Measurements from ENCODE around the gene TBC1D20.
"Not testable (repeated sequence)": the region's sequence is repeated elsewhere in the genome, so short reads cannot be mapped to it uniquely, and the experiment has no call there.

TBC1D20 gene

DNA sequence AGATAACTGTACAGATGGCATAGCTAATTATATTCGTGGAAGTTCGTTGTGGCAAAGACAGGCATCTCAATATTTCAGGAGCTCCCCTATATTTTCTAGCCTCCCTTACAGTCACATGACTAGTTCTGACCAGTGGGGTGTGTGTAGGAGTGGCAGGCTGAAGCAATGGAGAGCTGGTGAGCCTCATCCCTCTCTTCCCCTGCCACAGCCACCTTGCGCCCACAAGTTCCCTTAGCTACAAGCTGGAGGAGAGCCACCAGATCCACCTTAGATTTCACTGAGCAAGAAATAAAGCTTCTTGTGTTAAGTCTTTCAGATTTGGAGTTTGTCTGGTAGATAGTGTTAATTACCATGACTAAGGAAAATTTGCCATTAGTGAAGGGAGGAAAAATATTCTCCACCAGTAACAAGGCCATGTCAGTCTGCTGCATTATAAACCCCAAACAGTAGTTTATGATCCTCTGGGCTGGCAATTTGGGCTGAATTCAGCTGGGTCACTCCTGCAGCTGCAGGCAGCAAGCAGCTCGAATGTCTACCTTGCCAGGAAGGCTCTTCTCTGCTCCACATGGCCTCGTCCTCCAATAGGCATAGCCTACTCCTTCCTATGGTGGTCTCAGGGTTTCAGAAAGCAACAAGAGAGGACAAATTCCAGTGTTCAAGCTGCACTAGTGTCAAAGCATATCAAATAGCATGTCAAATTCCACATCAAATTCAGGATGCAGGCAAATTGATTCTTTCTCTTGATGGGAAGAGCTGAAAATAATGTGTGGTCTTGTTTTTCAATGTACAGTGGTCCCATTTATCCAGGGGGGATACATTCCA lies 61.7 kb downstream of the TBC1D20 start:
- DNase-seq: no peak

DNA sequence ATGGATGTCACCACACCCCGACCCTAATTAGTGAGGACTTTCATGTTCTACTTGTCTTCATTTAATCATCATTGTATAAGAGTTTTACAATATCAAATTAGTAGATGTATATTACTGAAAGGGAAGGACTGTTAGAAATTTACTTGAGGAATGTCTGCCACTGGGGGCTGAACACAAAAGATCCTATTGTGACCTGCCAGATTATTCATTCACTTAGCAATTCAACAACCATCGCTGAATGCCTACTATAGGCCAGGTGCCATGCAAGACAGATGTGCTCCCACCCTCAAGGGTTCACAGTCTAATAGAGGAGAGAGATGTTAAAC lies 62.2 kb downstream of the TBC1D20 start:
- DNase-seq: no peak

DNA sequence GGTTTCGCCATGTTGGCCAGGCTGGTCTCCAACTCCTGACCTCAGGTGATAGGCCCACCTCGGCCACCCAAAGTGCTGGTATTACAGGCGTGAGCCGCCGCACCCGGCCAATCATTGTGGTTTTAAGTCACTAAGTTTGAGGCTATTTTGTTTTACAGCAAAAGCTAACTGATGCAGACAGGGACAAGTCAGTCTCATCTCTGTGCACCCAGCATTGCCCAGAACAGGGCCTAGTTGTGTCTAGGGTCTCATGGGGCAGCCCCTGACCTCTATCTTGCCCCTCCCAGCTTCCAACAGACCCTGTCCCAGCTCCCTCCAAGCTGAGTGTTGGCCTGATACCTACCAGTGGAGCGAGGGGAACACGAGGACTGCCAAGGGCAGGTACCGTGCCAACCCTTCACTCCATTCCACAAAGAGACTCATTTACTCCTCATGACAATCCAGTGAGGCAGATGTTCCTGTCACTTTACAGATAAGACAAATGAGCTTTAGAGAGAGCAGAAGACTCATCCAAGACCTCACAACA lies 63.1 kb downstream of the TBC1D20 start:
- DNase-seq: no peak

DNA sequence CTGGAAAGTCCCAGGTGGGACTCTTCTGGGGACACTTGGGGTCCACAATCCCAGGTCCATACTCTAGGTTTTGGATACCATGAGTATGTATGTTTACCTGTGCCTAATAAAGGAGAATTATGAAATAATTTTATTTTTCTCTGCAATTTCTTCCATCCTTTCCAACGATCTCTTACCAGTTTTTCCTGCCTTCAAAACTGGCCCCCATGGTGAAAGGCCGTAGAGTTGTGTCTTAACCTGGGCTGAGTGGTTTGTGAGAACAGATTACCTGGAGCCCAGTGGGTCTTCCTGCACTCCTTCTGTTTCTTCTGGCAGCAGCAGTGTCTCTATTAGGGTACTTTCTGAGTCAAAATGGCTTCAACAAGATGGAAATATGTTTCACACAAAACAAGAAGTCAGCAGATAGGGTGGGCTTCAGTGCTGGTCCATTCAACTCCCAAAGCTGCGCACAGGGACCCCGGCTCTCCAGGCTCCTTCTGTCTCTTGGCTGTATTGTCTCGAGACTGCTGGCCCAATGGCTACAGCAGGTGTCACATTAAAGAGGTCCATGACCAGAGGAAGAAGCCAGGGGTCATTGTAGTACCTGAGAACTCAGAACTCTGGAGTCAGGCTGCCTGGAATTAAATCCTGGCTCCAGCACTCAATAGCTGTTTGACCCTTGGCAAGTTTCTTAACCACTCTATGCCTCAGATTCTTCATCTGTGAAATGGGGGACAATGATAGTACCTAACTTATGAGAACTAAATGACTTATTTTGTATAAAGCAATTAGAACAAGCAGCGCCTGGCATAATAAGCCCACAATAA lies 64.7 kb downstream of the TBC1D20 start:
- DNase-seq: no peak

DNA sequence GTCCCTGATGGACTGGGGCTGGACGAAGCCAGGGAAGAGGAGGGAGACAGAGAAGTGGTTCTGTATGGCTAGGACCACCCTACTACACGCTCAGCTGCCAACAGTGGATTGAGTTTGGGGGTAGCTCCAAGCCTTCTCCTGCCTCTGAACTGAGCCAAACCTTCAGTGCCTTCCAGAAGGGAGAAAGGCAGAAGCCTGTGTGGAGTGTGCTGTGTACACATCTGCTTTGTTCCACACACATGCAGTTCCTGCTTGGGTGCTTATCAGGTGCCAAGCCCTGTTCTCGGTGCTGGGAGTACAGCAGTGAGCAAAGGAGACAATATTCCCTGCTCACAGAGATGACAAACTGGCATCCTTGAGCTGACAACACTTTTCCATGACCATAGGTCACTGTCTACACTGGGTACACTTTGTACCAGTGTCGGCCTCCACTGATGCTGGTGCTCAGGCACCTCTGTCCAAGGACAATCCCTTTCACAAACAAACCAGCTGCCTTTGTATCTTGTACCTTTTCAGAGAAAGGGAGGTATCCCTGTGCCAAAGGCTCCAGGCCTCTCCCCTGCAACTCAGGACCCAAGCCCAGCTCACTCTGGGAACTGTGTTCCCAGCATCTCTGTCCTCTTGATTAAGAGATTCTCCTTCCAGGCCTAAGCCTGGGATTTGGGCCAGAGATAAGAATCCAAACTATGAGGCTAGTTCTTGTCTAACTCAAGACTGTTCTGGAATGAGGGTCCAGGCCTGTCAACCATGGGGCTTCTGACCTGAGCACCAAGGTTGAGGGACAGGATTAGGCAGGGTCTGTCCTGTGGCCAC lies 65.5 kb downstream of the TBC1D20 start:
- no peak for DNase-seq

DNA sequence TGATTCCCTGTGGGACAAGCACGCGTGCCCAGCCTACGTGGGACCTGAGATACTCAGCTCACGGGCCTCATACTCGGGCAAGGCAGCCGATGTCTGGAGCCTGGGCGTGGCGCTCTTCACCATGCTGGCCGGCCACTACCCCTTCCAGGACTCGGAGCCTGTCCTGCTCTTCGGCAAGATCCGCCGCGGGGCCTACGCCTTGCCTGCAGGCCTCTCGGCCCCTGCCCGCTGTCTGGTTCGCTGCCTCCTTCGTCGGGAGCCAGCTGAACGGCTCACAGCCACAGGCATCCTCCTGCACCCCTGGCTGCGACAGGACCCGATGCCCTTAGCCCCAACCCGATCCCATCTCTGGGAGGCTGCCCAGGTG lies 66.1 kb downstream of the TBC1D20 start:
- DNase-seq: no peak

DNA sequence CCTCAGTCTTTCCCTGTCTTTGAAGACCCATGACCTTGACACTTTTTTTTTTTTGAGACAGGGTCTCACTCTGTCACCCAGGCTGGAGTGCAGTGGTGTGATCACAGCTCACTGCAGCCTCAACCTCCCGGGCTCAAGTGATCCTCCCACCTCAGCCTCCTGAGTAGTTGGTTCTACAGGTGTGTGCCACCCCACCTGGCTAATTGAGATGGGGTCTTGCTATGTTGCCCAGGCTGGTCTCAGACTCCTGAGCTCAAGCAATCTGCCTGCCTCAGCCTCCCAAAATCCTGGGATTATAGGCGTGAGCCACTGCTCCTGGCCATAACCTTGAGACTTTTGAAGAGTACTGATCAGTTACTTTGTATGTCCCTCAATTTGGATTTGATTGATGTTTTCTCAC lies 69.0 kb downstream of the TBC1D20 start:
- DNase-seq: not testable (repeated sequence)

DNA sequence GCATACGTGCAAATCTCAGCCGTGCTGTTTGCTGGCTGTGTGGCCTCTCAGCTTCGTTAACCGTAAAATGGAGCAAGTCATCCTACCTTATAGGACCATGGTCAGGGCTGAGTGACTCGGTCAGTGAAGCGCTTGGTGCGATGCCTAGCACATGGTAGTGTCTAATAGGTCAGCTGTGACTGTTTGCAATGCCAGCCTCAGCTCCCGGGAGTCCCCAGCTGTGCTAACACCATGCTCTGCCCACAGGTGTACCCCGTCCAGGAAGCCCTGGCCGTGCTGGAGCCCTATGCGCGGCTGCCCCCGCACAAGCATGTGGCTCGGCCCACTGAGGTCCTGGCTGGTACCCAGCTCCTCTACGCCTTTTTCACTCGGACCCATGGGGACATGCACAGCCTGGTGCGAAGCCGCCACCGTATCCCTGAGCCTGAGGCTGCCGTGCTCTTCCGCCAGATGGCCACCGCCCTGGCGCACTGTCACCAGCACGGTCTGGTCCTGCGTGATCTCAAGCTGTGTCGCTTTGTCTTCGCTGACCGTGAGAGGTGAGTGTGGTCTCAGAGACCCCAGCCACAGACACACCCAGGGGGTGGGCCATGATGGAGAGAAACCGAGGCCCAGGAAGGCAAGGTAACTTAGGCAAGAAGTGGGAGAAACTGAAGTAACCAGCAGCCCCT lies 71.2 kb downstream of the TBC1D20 start:
- DNase-seq: no peak

- DNase-seq: no peak
These were observed 73.1 kb downstream of the TBC1D20 start for GRCh38 chr20:389220-389619.

- DNase-seq: no peak
These were observed 74.0 kb downstream of the TBC1D20 start for GRCh38 chr20:388034-388994.

DNA sequence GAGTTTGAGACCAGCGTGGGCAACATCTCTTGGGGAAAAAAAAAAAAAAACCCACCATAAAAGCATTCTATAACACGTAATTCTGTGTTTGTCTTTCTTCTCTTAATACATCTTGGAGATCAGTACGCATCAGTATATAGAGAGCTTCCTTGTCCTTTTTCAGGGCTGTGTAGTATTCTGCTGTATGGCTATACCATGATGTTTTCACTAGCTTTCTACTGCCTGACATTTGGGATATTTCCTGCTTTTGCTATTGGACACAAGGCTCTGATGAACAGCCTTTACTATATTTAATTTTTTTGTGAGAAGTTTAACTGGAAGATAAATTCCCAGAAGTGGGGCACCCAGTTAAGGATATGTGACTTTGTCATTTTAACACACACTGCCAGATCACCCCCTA lies 74.8 kb downstream of the TBC1D20 start:
- no peak for DNase-seq

DNA sequence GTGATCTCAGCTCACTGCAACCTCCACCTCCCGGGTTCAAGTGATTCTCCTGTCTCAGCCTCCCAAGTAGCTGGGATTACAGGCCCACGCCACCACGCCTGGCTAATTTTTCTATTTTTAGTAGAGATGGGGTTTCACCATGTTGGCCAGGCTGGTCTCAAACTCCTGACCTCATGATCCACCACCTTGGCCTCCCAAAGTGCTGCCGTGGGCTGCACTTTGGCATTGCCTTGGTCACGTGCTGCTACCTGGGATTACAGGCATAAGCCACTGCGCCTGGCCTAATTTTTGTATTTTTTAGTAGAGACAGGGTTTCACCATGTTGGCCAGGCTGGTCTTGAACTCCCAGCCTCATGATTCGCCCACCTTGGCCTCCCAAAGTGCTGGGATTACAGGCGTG lies 75.7 kb downstream of the TBC1D20 start:
- DNase-seq: not testable (repeated sequence)

Measured in CD4-positive, alpha-beta T cell treated with Interleukin-1 beta for 1 hour (primary cell).